SK-N-MC (cell line): ENCODE results near the gene EXD3.
"Not testable (repeated sequence)": the region's sequence is repeated elsewhere in the genome, so short reads cannot be mapped to it uniquely, and the experiment has no call there.

Experiments
- DNase-seq: peaks from one replicate; pipeline ENCODE4 v3.0.0-alpha.2; 2011; ENCODE audit warnings: low read depth, low spot score
- H3K27ac ChIP-seq: fragments of 200-600 bp; sonication (generic); 2 replicates; pipeline ENCODE4 v1.5.1; 2016; ENCODE audit warnings: mixed run types
- H3K36me3 ChIP-seq: fragments of 200-600 bp; sonication (generic); 2 replicates; pipeline ENCODE4 v1.6.1; 2017; ENCODE audit warnings: antibody characterized with exemption, low read length, mixed read lengths; ENCODE audit not compliant: insufficient read depth
- H3K4me3 ChIP-seq: fragments of 200-600 bp; sonication (generic); 2 replicates; pipeline ENCODE4 v1.5.1; 2016
- H3K9ac ChIP-seq: fragments of 200-600 bp; sonication (generic); 2 replicates; pipeline ENCODE4 v1.8.0; 2017; ENCODE audit warnings: mixed run types, mixed read lengths; ENCODE audit not compliant: insufficient read length
- H3K9me3 ChIP-seq: fragments of 200-600 bp; sonication (generic); 2 replicates; pipeline ENCODE4 v1.6.1; 2017; ENCODE audit warnings: low read depth, mild to moderate bottlenecking, antibody characterized with exemption, low read length, moderate library complexity, mixed read lengths
- EZH2 ChIP-seq: fragments of 200-600 bp; sonication (generic); IDR thresholded peaks from one replicate; pipeline ENCODE4 v1.6.1; 2017; ENCODE audit warnings: antibody characterized with exemption
- FOXP2 ChIP-seq: optimal IDR thresholded peaks from 2 replicates; pipeline ENCODE3; 2011; ENCODE audit warnings: mild to moderate bottlenecking, moderate library complexity; ENCODE audit not compliant: insufficient read depth; ENCODE audit errors: extremely low read length, control extremely low read depth
- POLR2AphosphoS5 ChIP-seq: IDR thresholded peaks from 2 replicates; pipeline ENCODE4 v1.6.1; 2012; ENCODE audit warnings: mild to moderate bottlenecking, low read depth, low read length, borderline replicate concordance

EXD3 gene

DNA sequence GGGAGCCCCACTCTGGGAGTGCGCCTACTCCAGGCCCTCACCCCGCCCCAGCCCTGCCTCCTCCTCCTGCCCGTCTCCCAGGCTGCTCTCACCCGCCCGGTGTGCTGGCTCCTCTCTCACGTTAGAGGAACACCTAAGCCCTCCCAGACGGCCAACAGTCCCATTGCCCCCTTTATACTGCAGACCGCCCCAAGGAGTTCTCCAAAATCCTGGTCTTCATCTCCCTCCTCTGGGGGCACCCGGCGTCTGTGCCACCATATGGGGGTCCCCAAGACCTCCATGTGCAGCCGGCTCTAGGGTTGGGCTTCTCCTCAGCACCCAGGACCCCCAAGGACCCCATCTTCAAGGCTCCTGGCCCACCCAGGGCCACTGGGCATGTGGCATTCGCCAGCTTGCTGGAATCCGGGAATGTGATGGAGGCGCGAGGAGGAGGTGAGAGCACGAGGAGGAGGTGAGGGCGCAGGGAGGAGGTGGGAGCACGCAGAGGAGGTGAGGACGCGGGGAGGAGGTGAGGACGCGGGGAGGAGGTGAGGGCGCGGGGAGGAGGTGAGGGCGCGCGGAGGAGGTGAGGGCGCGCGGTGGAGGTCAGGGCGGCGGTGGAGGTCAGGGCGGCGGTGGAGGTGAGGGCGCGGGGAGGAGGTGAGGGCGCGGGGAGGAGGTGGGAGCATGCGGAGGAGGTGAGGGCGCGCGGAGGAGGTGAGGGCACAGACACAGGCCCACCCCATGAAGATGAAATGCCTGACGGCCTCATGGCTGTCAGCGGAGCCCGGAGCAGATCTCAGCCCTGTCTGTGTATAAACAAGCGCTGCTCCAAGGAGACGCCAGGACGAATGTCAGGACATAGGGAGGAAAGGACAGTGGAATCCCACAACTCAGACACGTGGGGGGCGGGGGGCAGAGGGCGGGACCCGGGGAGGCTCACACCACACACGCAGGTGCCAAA is 41.2 kb downstream of the EXD3 start:
- DNase-seq: no peak
- Histone ChIP-seq H3K36me3 (no peaks in the 10 kb centered on the region), H3K4me3 (no peak overlapping the region), H3K9ac (no peak overlapping the region), H3K9me3 (no peaks in the 10 kb centered on the region), H3K27ac (no peak overlapping the region)
- TF ChIP-seq POLR2AphosphoS5: no peak
- TF ChIP-seq FOXP2: no peak
- TF ChIP-seq EZH2: no peak

GRCh38 chr9:137380606-137381005 is 42.4 kb downstream of the EXD3 start:
- Histone ChIP-seq H3K27ac (no peak overlapping the region), H3K9me3 (no peaks in the 10 kb centered on the region), H3K4me3 (no peak overlapping the region), H3K36me3 (no peaks in the 10 kb centered on the region), H3K9ac (no peak overlapping the region)
- no peak for TF ChIP-seq POLR2AphosphoS5
- no peak for TF ChIP-seq EZH2
- no peak for TF ChIP-seq FOXP2
- no peak for DNase-seq

DNA sequence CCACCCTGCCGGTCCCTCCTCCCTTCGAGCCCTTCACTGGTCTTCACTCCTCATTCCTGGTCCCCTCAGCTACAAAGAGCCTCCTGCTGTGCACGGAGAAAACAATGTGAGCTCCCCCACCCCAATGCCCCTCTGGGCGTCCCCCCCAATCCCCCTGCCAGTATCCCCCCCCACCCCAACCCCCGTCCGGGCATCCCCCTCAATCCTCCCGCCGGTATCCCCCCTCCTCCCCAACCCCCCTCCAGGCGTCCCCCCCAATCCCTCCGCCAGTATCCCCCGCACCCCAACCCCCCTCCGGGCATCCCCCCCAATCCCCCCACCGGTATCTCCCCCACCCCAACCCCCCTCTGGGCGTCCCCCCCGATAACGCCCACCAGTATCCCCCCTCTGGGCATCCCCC is 42.8 kb downstream of the EXD3 start:
- no peak overlapping the region for H3K9ac ChIP-seq
- no peak for TF ChIP-seq POLR2AphosphoS5
- no peak for TF ChIP-seq EZH2
- no peak for TF ChIP-seq FOXP2
- H3K4me3 ChIP-seq: no peak overlapping the region
- H3K36me3 ChIP-seq: no peaks in the 10 kb centered on the region
- no peak overlapping the region for H3K27ac ChIP-seq
- H3K9me3 ChIP-seq: no peaks in the 10 kb centered on the region
- DNase-seq: no peak

- H3K9me3 ChIP-seq: no peaks in the 10 kb centered on the region
- H3K27ac ChIP-seq: no peak overlapping the region
- H3K36me3 ChIP-seq: no peaks in the 10 kb centered on the region
- no peak for DNase-seq
- H3K9ac ChIP-seq: no peak overlapping the region
- no peak for TF ChIP-seq EZH2
- TF ChIP-seq POLR2AphosphoS5: no peak
- TF ChIP-seq FOXP2: no peak
- no peak overlapping the region for H3K4me3 ChIP-seq
These were observed 43.2 kb downstream of the EXD3 start for GRCh38 chr9:137379761-137380161.

GRCh38 chr9:137378688-137379410 is 44.1 kb downstream of the EXD3 start:
- not testable (repeated sequence) for H3K36me3 ChIP-seq, H3K4me3 ChIP-seq, DNase-seq, H3K27ac ChIP-seq, H3K9me3 ChIP-seq, H3K9ac ChIP-seq

DNA sequence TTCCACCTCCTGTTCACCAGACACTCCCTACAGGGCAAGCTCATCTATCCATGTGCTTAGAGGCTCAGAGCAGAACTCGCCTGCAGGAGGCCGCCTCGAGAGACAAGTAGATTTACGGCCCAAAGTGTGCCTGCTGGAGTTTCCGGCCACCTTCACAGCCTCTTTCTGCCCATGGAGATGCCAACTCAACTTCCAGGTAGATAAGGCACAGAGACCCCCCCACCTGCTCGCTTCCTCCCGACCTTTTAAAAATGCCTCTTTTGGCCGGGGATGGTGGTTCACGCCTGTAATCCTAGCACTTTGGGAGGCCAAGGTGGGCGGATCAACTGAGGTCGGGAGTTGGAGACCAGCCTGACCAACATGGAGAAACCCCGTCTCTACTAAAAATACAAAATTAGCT is 46.6 kb downstream of the EXD3 start:
- H3K36me3 ChIP-seq: no peaks in the 10 kb centered on the region
- H3K4me3 ChIP-seq: no peak overlapping the region
- TF ChIP-seq FOXP2: no peak
- no peak for TF ChIP-seq EZH2
- TF ChIP-seq POLR2AphosphoS5: no peak
- no peaks in the 10 kb centered on the region for H3K9me3 ChIP-seq
- no peak overlapping the region for H3K9ac ChIP-seq
- no peak overlapping the region for H3K27ac ChIP-seq
- no peak for DNase-seq

DNA sequence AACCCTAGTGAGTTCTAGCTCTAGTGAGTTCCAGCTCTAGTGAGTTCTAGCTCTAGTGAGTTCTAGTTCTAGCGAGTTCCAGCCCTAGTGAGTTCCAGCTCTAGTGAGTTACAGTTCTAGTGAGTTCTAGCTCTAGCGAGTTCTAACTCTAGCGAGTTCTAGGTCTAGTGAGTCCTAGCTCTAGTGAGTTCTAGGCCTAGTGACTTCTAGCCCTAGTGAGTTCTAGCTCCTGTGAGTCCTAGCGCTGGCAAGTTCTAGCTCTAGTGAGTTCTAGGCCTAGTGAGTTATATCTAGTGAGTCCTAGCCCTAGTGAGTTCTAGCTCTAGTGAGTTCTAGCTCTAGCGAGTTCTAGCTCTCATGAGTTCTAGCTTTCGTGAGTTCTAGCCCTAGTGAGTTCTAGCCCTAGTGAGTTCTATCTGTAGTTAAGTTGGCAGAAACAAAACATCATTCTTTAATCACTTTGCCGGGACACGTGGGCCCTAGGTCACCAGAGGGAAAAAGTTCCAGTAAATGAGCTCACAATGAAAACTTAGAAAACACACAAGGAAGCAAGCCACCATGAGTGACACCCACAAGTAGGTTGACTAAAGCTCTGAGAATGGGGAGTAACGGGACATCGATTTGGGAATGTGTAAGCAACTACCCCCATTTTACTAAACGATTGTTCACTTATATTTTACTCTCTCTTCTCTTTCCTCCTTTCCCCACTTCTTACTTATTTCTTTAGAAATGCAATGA is 47.5 kb downstream of the EXD3 start:
- no peak for DNase-seq

GRCh38 chr9:137374131-137374845 is 48.7 kb downstream of the EXD3 start:
- Histone ChIP-seq H3K27ac (no peak overlapping the region), H3K9ac (no peak overlapping the region), H3K4me3 (no peak overlapping the region), H3K36me3 (no peaks in the 10 kb centered on the region), H3K9me3 (no peaks in the 10 kb centered on the region)
- TF ChIP-seq POLR2AphosphoS5: no peak
- TF ChIP-seq EZH2: no peak
- no peak for TF ChIP-seq FOXP2
- DNase-seq: no peak

More for the DNA sequence above, 47.5 kb downstream of the EXD3 start:
- no peak for TF ChIP-seq EZH2
- no peak for TF ChIP-seq POLR2AphosphoS5
- TF ChIP-seq FOXP2: no peak
- Histone ChIP-seq H3K4me3 (no peak overlapping the region), H3K36me3 (no peaks in the 10 kb centered on the region), H3K9me3 (no peaks in the 10 kb centered on the region), H3K9ac (no peak overlapping the region), H3K27ac (no peak overlapping the region)
